ENCODE measurements around the gene FBXO9. TPM values are rescaled to one million over a fixed set of nuclear protein-coding genes. Genes with fewer than 3 reads are reported as not detected.

Gene FBXO9
- total RNA-seq, 1 experiment from 2014 or later, result 71.0 TPM

DNA sequence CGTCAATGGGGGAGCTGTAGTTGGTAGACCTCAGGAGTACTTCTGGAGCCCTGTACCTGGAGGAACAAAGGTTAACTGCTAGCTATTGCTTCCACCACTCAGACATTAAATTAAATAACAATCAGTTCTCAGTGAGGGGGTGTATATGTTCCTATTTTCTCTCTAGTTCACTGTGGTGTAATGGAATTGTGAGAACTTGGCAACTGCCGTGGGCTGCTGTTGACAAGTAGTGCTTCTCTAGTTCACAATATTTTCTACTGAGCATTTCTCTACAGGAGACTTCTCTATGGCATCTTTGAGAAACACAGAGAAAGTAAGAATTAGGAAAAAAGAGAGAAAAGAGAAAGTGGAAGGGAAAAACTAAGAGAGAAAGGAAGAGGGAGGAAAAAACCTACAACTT, 46.8 kb upstream of the FBXO9 start:
- ChIA-PET RAD21 (ENCODE audit: low non-redundant PET in 1 of 2, low total read pairs in 2 of 2, uncharacterized antibody in 2 of 2, unreplicated experiment in 2 of 2) (no interaction called here), POLR2A (no interaction called here), CTCF (no interaction called here)
- no peaks in the 10 kb centered on the region for H3K79me2 ChIP-seq (ENCODE audit: insufficient read depth, low read length)
- H3K36me3 ChIP-seq (ENCODE audit: control insufficient read depth in 1 of 2, insufficient read depth in 2 of 2, low read length in 2 of 2), result no peaks in the 10 kb centered on the region; a peak in 1 of 4 replicates
- 0 out of 4 replicates have a peak, but pooled peaks cover 0 to 3% of the 10 kb centered on the region in 2 experiments for H3K4me1 ChIP-seq (ENCODE audit: control insufficient read depth in 1 of 2, insufficient read depth in 2 of 2, low read length in 2 of 2)
- no peaks in the 10 kb centered on the region for H3K9me3 ChIP-seq (ENCODE audit: control insufficient read depth in 1 of 2, insufficient read depth in 1 of 2, low read depth in 1 of 2, low read length in 2 of 2)
- intact Hi-C loops (cut with micrococcal nuclease), result no loop called here
- no TSS peak for BruUV-seq (replicated peaks)
- no peaks in the 10 kb centered on the region for H3K27me3 ChIP-seq (ENCODE audit: insufficient read depth, low read length)
- H3K4me3 ChIP-seq (replicated peaks in 1 of 2; ENCODE audit: low read depth in 1 of 2, low read length in 2 of 2), result no peak overlapping the region
- H2AFZ ChIP-seq (ENCODE audit: low read depth, low read length, poor library complexity, severe bottlenecking), result no peak overlapping the region
- ATAC-seq (no peak), DNase-seq (ENCODE audit: low read depth, low spot score) (no peak)
- no peak overlapping the region for H3K27ac ChIP-seq (ENCODE audit: low read depth, low read length)
- no peaks in the 10 kb centered on the region for H3K9me2 ChIP-seq (ENCODE audit: insufficient read depth)
- H4K20me1 ChIP-seq (ENCODE audit: insufficient read depth), result no peaks in the 10 kb centered on the region
- no peak overlapping the region for H3K9ac ChIP-seq (ENCODE audit: low read length)
- no peak overlapping the region for H3K4me2 ChIP-seq (ENCODE audit: low read length)
- TF ChIP-seq YY1 (IDR thresholded peaks at IDR 0.05; ENCODE audit: extremely low read depth, insufficient replicate concordance, low read depth, low read length) (no peak), FOSL1 (IDR thresholded peaks at IDR 0.05; ENCODE audit: low read depth) (no peak), SP1 (IDR thresholded peaks at IDR 0.05; ENCODE audit: low read depth) (no peak), SRF (IDR thresholded peaks at IDR 0.05; ENCODE audit: low read depth) (no peak), EZH2phosphoT487 (IDR thresholded peaks at IDR 0.05; ENCODE audit: borderline replicate concordance) (no peak), EGR1 (IDR thresholded peaks at IDR 0.05; ENCODE audit: low read depth) (no peak)
- TF ChIP-seq, protein P1, sequence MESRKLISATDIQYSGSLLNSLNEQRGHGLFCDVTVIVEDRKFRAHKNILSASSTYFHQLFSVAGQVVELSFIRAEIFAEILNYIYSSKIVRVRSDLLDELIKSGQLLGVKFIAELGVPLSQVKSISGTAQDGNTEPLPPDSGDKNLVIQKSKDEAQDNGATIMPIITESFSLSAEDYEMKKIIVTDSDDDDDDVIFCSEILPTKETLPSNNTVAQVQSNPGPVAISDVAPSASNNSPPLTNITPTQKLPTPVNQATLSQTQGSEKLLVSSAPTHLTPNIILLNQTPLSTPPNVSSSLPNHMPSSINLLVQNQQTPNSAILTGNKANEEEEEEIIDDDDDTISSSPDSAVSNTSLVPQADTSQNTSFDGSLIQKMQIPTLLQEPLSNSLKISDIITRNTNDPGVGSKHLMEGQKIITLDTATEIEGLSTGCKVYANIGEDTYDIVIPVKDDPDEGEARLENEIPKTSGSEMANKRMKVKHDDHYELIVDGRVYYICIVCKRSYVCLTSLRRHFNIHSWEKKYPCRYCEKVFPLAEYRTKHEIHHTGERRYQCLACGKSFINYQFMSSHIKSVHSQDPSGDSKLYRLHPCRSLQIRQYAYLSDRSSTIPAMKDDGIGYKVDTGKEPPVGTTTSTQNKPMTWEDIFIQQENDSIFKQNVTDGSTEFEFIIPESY (IDR thresholded peaks at IDR 0.05; ENCODE audit: extremely low read depth, insufficient replicate concordance, low read length), result no peak
- TF ChIP-seq, protein P2, sequence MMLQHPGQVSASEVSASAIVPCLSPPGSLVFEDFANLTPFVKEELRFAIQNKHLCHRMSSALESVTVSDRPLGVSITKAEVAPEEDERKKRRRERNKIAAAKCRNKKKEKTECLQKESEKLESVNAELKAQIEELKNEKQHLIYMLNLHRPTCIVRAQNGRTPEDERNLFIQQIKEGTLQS (IDR thresholded peaks at IDR 0.05), result no peak
- TF ChIP-seq, protein P3, sequence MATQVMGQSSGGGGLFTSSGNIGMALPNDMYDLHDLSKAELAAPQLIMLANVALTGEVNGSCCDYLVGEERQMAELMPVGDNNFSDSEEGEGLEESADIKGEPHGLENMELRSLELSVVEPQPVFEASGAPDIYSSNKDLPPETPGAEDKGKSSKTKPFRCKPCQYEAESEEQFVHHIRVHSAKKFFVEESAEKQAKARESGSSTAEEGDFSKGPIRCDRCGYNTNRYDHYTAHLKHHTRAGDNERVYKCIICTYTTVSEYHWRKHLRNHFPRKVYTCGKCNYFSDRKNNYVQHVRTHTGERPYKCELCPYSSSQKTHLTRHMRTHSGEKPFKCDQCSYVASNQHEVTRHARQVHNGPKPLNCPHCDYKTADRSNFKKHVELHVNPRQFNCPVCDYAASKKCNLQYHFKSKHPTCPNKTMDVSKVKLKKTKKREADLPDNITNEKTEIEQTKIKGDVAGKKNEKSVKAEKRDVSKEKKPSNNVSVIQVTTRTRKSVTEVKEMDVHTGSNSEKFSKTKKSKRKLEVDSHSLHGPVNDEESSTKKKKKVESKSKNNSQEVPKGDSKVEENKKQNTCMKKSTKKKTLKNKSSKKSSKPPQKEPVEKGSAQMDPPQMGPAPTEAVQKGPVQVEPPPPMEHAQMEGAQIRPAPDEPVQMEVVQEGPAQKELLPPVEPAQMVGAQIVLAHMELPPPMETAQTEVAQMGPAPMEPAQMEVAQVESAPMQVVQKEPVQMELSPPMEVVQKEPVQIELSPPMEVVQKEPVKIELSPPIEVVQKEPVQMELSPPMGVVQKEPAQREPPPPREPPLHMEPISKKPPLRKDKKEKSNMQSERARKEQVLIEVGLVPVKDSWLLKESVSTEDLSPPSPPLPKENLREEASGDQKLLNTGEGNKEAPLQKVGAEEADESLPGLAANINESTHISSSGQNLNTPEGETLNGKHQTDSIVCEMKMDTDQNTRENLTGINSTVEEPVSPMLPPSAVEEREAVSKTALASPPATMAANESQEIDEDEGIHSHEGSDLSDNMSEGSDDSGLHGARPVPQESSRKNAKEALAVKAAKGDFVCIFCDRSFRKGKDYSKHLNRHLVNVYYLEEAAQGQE (IDR thresholded peaks at IDR 0.05; ENCODE audit: low read depth), result no peak
- TF ChIP-seq, protein P4, sequence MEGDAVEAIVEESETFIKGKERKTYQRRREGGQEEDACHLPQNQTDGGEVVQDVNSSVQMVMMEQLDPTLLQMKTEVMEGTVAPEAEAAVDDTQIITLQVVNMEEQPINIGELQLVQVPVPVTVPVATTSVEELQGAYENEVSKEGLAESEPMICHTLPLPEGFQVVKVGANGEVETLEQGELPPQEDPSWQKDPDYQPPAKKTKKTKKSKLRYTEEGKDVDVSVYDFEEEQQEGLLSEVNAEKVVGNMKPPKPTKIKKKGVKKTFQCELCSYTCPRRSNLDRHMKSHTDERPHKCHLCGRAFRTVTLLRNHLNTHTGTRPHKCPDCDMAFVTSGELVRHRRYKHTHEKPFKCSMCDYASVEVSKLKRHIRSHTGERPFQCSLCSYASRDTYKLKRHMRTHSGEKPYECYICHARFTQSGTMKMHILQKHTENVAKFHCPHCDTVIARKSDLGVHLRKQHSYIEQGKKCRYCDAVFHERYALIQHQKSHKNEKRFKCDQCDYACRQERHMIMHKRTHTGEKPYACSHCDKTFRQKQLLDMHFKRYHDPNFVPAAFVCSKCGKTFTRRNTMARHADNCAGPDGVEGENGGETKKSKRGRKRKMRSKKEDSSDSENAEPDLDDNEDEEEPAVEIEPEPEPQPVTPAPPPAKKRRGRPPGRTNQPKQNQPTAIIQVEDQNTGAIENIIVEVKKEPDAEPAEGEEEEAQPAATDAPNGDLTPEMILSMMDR (IDR thresholded peaks at IDR 0.05 in 2 of 3, conservative IDR thresholded peaks at IDR 0.05 in 1 of 3; ENCODE audit: borderline replicate concordance in 1 of 3, insufficient read depth in 1 of 3, low read depth in 2 of 3, low read length in 2 of 3), result no peak

All from HCT116 (cell line).